Osteoblast (primary cell): ENCODE measurements around the gene MIEF1. TPM values are rescaled to one million over a fixed set of nuclear protein-coding genes. Genes with fewer than 3 reads are reported as not detected.
"Not testable (repeated sequence)": the region's sequence is repeated elsewhere in the genome, so short reads cannot be mapped to it uniquely, and the experiment has no call there.

ENCODE experiments used
- DNase-seq: peaks from one replicate; pipeline ENCODE4 v3.0.0; 2011; ENCODE audit warnings: low spot score, mixed read lengths; ENCODE audit not compliant: insufficient read length; ENCODE audit errors: missing footprints
- H2AFZ ChIP-seq: 2 replicates; pipeline ENCODE4 v1.6.0; 2011; ENCODE audit warnings: mild to moderate bottlenecking, low read length
- H3K27ac ChIP-seq: 2 replicates; pipeline ENCODE4 v1.5.1; 2011; ENCODE audit warnings: mild to moderate bottlenecking, low read depth, low read length, moderate library complexity
- H3K27me3 ChIP-seq: 2 replicates; pipeline ENCODE4 v1.6.0; 2012; ENCODE audit warnings: mild to moderate bottlenecking, control low read depth, inconsistent platforms, low read length, moderate library complexity; ENCODE audit not compliant: insufficient read depth
- H3K36me3 ChIP-seq: 2 replicates; pipeline ENCODE4 v1.5.1; 2011; ENCODE audit warnings: mild to moderate bottlenecking, low read length, control low read depth, moderate library complexity; ENCODE audit not compliant: insufficient read depth
- H3K4me1 ChIP-seq: 2 replicates; pipeline ENCODE4 v1.5.1; 2011; ENCODE audit warnings: mild to moderate bottlenecking, low read length, control low read depth, moderate library complexity; ENCODE audit not compliant: insufficient read depth
- H3K4me2 ChIP-seq: 2 replicates; pipeline ENCODE4 v1.6.0; 2011; ENCODE audit warnings: mild to moderate bottlenecking, low read length; ENCODE audit not compliant: insufficient read depth
- H3K4me3 ChIP-seq: fragments of 200-600 bp; sonication (generic); 3 replicates; pipeline ENCODE4 v1.5.1; 2012; ENCODE audit warnings: mild to moderate bottlenecking, low read length, inconsistent platforms; ENCODE audit not compliant: insufficient read depth
- H3K79me2 ChIP-seq: 2 replicates; pipeline ENCODE4 v1.6.0; 2012; ENCODE audit warnings: mild to moderate bottlenecking, low read length, control low read depth, inconsistent platforms; ENCODE audit not compliant: insufficient read depth
- H3K9me3 ChIP-seq: 2 replicates; pipeline ENCODE4 v1.5.1; 2011; ENCODE audit warnings: low read depth, low read length, control low read depth
- H4K20me1 ChIP-seq: 2 replicates; pipeline ENCODE4 v1.6.0; 2012; ENCODE audit warnings: mild to moderate bottlenecking, low read length, control low read depth; ENCODE audit not compliant: insufficient read depth
- total RNA-seq: library from RNA; depleted of rRNA; stranded (reverse); fragments of >200 nt; gene quantifications from 2 replicates; pipeline ENCODE4 v1.2.3, GENCODE V29; 2012
- TF ChIP-seq, protein P1 (sequence below): IDR thresholded peaks from 2 replicates; pipeline ENCODE4 v1.5.1; 2011; ENCODE audit warnings: mild to moderate bottlenecking, low read depth, low read length, moderate library complexity; ENCODE audit errors: extremely low read depth

Gene MIEF1
- total RNA-seq, 1 donor: 23.5 TPM

- peak overlapping the region; percentile 83 for H2AFZ ChIP-seq
- H3K4me2 ChIP-seq: peak overlapping the region; percentile 98
- DNase-seq: peak; percentile 95
- peak overlapping the region; percentile 98 for H3K27ac ChIP-seq
- H3K27me3 ChIP-seq: no peaks in the 10 kb centered on the region
- H3K9me3 ChIP-seq: no peaks in the 10 kb centered on the region
- peak overlapping the region; percentile 97 for H3K4me3 ChIP-seq
- H3K79me2 ChIP-seq: peaks cover 53% of the 10 kb centered on the region
- TF ChIP-seq, protein P1, sequence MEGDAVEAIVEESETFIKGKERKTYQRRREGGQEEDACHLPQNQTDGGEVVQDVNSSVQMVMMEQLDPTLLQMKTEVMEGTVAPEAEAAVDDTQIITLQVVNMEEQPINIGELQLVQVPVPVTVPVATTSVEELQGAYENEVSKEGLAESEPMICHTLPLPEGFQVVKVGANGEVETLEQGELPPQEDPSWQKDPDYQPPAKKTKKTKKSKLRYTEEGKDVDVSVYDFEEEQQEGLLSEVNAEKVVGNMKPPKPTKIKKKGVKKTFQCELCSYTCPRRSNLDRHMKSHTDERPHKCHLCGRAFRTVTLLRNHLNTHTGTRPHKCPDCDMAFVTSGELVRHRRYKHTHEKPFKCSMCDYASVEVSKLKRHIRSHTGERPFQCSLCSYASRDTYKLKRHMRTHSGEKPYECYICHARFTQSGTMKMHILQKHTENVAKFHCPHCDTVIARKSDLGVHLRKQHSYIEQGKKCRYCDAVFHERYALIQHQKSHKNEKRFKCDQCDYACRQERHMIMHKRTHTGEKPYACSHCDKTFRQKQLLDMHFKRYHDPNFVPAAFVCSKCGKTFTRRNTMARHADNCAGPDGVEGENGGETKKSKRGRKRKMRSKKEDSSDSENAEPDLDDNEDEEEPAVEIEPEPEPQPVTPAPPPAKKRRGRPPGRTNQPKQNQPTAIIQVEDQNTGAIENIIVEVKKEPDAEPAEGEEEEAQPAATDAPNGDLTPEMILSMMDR: no peak
- peaks cover 50% of the 10 kb centered on the region for H3K36me3 ChIP-seq
- H3K4me1 ChIP-seq: peaks cover 43% of the 10 kb centered on the region
- H4K20me1 ChIP-seq: peaks cover 44% of the 10 kb centered on the region
These were observed 17.0 kb downstream of the MIEF1 start for GRCh38 chr22:39518996-39519680.

GRCh38 chr22:39519681-39520225 is 17.7 kb downstream of the MIEF1 start:
- Histone ChIP-seq H3K27ac (peak overlapping the region; percentile 98), H3K79me2 (peaks cover 53% of the 10 kb centered on the region), H3K4me1 (peaks cover 40% of the 10 kb centered on the region), H3K4me2 (peak overlapping the region; percentile 98), H3K27me3 (no peaks in the 10 kb centered on the region), H2AFZ (peak overlapping the region; percentile 95), H4K20me1 (peaks cover 44% of the 10 kb centered on the region), H3K36me3 (peaks cover 50% of the 10 kb centered on the region), H3K9me3 (no peaks in the 10 kb centered on the region), H3K4me3 (peak overlapping the region; percentile 97)
- TF ChIP-seq, protein P1: peak; percentile 32
- peak; percentile 99 for DNase-seq

GRCh38 chr22:39520226-39521105 is 18.4 kb downstream of the MIEF1 start, which contains the start of gene ATF4:
Gene ATF4, plus strand, starts transcription at chr22:39520562. Its CDS starts 884 bp downstream, at chr22:39521446.
- Histone ChIP-seq H3K27me3 (no peaks in the 10 kb centered on the region), H3K9me3 (no peaks in the 10 kb centered on the region), H3K4me3 (peak within 1 kb of the TSS; percentile 97), H2AFZ (peak within 1 kb of the TSS; percentile 95), H3K4me2 (peak within 1 kb of the TSS; percentile 98), H4K20me1 (peaks cover 44% of the 10 kb centered on the region), H3K4me1 (peaks cover 33% of the 10 kb centered on the region), H3K27ac (peak within 1 kb of the TSS; percentile 98), H3K36me3 (peaks cover 47% of the 10 kb centered on the region), H3K79me2 (peaks cover 53% of the 10 kb centered on the region)
- TF ChIP-seq, protein P1: no peak
- DNase-seq: peak; percentile 93

DNA sequence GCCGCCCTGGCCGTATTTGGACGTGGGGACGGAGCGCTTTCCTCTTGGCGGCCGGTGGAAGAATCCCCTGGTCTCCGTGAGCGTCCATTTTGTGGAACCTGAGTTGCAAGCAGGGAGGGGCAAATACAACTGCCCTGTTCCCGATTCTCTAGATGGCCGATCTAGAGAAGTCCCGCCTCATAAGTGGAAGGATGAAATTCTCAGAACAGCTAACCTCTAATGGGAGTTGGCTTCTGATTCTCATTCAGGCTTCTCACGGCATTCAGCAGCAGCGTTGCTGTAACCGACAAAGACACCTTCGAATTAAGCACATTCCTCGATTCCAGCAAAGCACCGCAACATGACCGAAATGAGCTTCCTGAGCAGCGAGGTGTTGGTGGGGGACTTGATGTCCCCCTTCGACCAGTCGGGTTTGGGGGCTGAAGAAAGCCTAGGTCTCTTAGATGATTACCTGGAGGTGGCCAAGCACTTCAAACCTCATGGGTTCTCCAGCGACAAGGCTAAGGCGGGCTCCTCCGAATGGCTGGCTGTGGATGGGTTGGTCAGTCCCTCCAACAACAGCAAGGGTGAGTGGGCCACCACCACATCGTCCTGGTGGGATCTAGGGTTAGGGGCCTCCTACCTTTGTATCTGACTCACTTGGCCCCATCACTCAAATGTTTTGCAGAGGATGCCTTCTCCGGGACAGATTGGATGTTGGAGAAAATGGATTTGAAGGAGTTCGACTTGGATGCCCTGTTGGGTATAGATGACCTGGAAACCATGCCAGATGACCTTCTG is 19.2 kb downstream of the MIEF1 start:
- peak overlapping the region; percentile 98 for H3K4me2 ChIP-seq
- H3K79me2 ChIP-seq: peaks cover 50% of the 10 kb centered on the region
- peak; percentile 17 for DNase-seq
- H3K36me3 ChIP-seq: peaks cover 42% of the 10 kb centered on the region
- peaks cover 44% of the 10 kb centered on the region for H4K20me1 ChIP-seq
- not testable (repeated sequence) for H3K27me3 ChIP-seq, H2AFZ ChIP-seq, H3K9me3 ChIP-seq
- H3K4me3 ChIP-seq: peak overlapping the region; percentile 97
- peak overlapping the region; percentile 98 for H3K27ac ChIP-seq
- peaks cover 32% of the 10 kb centered on the region for H3K4me1 ChIP-seq

DNA sequence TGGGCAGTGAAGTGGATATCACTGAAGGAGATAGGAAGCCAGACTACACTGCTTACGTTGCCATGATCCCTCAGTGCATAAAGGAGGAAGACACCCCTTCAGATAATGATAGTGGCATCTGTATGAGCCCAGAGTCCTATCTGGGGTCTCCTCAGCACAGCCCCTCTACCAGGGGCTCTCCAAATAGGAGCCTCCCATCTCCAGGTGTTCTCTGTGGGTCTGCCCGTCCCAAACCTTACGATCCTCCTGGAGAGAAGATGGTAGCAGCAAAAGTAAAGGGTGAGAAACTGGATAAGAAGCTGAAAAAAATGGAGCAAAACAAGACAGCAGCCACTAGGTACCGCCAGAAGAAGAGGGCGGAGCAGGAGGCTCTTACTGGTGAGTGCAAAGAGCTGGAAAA is 20.0 kb downstream of the MIEF1 start:
- peaks cover 47% of the 10 kb centered on the region for H4K20me1 ChIP-seq
- not testable (repeated sequence) for H3K27me3 ChIP-seq, DNase-seq, H3K9me3 ChIP-seq, H2AFZ ChIP-seq
- H3K4me2 ChIP-seq: peak overlapping the region; percentile 98
- H3K27ac ChIP-seq: peak overlapping the region; percentile 98
- peaks cover 35% of the 10 kb centered on the region for H3K36me3 ChIP-seq
- peaks cover 32% of the 10 kb centered on the region for H3K4me1 ChIP-seq
- H3K79me2 ChIP-seq: peaks cover 46% of the 10 kb centered on the region
- peak overlapping the region; percentile 97 for H3K4me3 ChIP-seq
